GM23248 (cell line): ENCODE results near the gene KIZ. TPM values are rescaled to one million over a fixed set of nuclear protein-coding genes. Genes with fewer than 3 reads are reported as not detected.

Source experiments
- DNase-seq: peaks from one replicate; pipeline ENCODE4 v3.0.0-alpha.2; 2015
- H2AFZ ChIP-seq: fragments of 200-600 bp; sonication (generic); 2 replicates; pipeline ENCODE4 v1.6.1; 2016; ENCODE audit warnings: antibody characterized with exemption
- H3F3A ChIP-seq: fragments of 200-600 bp; sonication (generic); 2 replicates; pipeline ENCODE4 v1.6.1; 2016; ENCODE audit warnings: mild to moderate bottlenecking, antibody characterized with exemption, mixed run types; ENCODE audit not compliant: insufficient read depth
- H3K27ac ChIP-seq: fragments of 200-600 bp; sonication (generic); 2 replicates; pipeline ENCODE4 v1.5.1; 2016; ENCODE audit warnings: mild to moderate bottlenecking
- H3K27me3 ChIP-seq: fragments of 200-600 bp; sonication (generic); replicated peaks from 2 replicates; pipeline ENCODE4 v1.6.1; 2016; ENCODE audit warnings: mild to moderate bottlenecking; ENCODE audit not compliant: insufficient read depth
- H3K36me3 ChIP-seq: fragments of 200-600 bp; sonication (generic); 2 replicates; pipeline ENCODE4 v1.6.1; 2016; ENCODE audit warnings: low read depth, mild to moderate bottlenecking
- H3K4me1 ChIP-seq: fragments of 200-600 bp; sonication (generic); 2 replicates; pipeline ENCODE4 v1.6.1; 2016; ENCODE audit warnings: mild to moderate bottlenecking; ENCODE audit not compliant: insufficient read depth
- H3K4me2 ChIP-seq: fragments of 200-600 bp; sonication (generic); one replicate; pipeline ENCODE4 v1.6.1; 2016; ENCODE audit warnings: mild to moderate bottlenecking; ENCODE audit not compliant: unreplicated experiment
- H3K4me3 ChIP-seq: fragments of 200-600 bp; sonication (generic); 2 replicates; pipeline ENCODE4 v1.5.1; 2016; ENCODE audit warnings: mild to moderate bottlenecking
- H3K79me2 ChIP-seq: fragments of 200-600 bp; sonication (generic); 2 replicates; pipeline ENCODE4 v1.6.1; 2016; ENCODE audit warnings: mild to moderate bottlenecking; ENCODE audit not compliant: insufficient read depth
- H3K9ac ChIP-seq: fragments of 200-600 bp; sonication (generic); 2 replicates; pipeline ENCODE4 v1.6.1; 2016; ENCODE audit warnings: mild to moderate bottlenecking
- H3K9me2 ChIP-seq: fragments of 200-600 bp; sonication (generic); 2 replicates; pipeline ENCODE4 v1.6.1; 2016; ENCODE audit warnings: mixed run types, mild to moderate bottlenecking, moderate library complexity; ENCODE audit not compliant: insufficient read depth
- H3K9me3 ChIP-seq: fragments of 200-600 bp; sonication (generic); one replicate; pipeline ENCODE4 v1.6.1; 2017; ENCODE audit warnings: low read depth
- H4K20me1 ChIP-seq: fragments of 200-600 bp; sonication (generic); 2 replicates; pipeline ENCODE4 v1.6.0; 2016; ENCODE audit not compliant: insufficient read depth
- EZH2 ChIP-seq: fragments of 200-600 bp; sonication (generic); IDR thresholded peaks from 2 replicates; pipeline ENCODE4 v1.6.1; 2018; ENCODE audit warnings: antibody characterized with exemption, mild to moderate bottlenecking; ENCODE audit not compliant: insufficient read depth, poor library complexity, severe bottlenecking
- EZH2phosphoT487 ChIP-seq: fragments of 200-600 bp; sonication (generic); IDR thresholded peaks from 2 replicates; pipeline ENCODE4 v1.6.1; 2018; ENCODE audit warnings: antibody characterized with exemption, moderate library complexity, mild to moderate bottlenecking, low read depth; ENCODE audit not compliant: insufficient read depth
- WGBS, 2 experiments: methylation state at CpG; one replicate each; pipeline ENCODE4 v1.1.6; 2015 to 2017; ENCODE audit warnings: low lambda C conversion rate in 2 of 2, low coverage in 1 of 2; ENCODE audit errors: missing lambda C conversion rate in 2 of 2; 5-methylcytosine and 5-hydroxymethylcytosine counted together
- in situ Hi-C: fragments of 300-500 bp; cut with MboI; formaldehyde crosslinking; loops from 2 replicates; pipeline ENCODE4 v1.15.0; 2020
- polyA plus RNA-seq: library from polyadenylated mRNA; unstranded; fragments of >200 nt; fragmentation: Nextera tagmentation; extraction: Ambion mirVana; gene quantifications from 2 replicates; pipeline ENCODE4 v1.2.1, GENCODE V29; 2016
- total RNA-seq: library from RNA; depleted of rRNA; stranded (reverse); fragments of >200 nt; shearing (Covaris generic); gene quantifications from 2 replicates; pipeline ENCODE4 v1.2.3, GENCODE V29; 2014

The KIZ gene
- total and polyA plus RNA-seq, 2 experiments from 2014 or later: 15.4 to 24.5 TPM

- TF ChIP-seq EZH2phosphoT487: no peak
- H3K79me2 ChIP-seq: peaks cover 27% of the 10 kb centered on the region
- no peaks in the 10 kb centered on the region for H3K9me3 ChIP-seq
- H4K20me1 ChIP-seq: no peaks in the 10 kb centered on the region
- 2% methylated on average over 20 to 25 of the region's 25 CpGs for WGBS, 2 experiments
- H3K27ac ChIP-seq: peak overlapping the region; percentile 49
- peaks cover 6% of the 10 kb centered on the region; the same call in 1 of the 2 replicates for H3F3A ChIP-seq
- peak overlapping the region; percentile 96 for H3K4me2 ChIP-seq
- no peaks in the 10 kb centered on the region for H3K9me2 ChIP-seq
- peak overlapping the region; percentile 100 for H2AFZ ChIP-seq
- H3K27me3 ChIP-seq: no peaks in the 10 kb centered on the region
- peak overlapping the region; percentile 95 for H3K4me3 ChIP-seq
- in situ Hi-C loops: no loop called here
- peaks cover 8% of the 10 kb centered on the region for H3K4me1 ChIP-seq
- no peaks in the 10 kb centered on the region for H3K36me3 ChIP-seq
- H3K9ac ChIP-seq: peak overlapping the region; percentile 98
- peak; percentile 79 for DNase-seq
Measured at GRCh38 chr20:21125072-21125848, 622 bp upstream of the KIZ start.

- DNase-seq: no peak
- H3K4me1 ChIP-seq: peaks cover 8% of the 10 kb centered on the region
- H3K36me3 ChIP-seq: no peaks in the 10 kb centered on the region
- no peaks in the 10 kb centered on the region for H3K9me3 ChIP-seq
- no peaks in the 10 kb centered on the region for H4K20me1 ChIP-seq
- H3K79me2 ChIP-seq: peaks cover 27% of the 10 kb centered on the region
- in situ Hi-C loops: no loop called here
- WGBS, 2 experiments: 7 to 8% methylated on average over 8 of the region's 8 CpGs
- H3K9me2 ChIP-seq: no peaks in the 10 kb centered on the region
- peak overlapping the region; percentile 98 for H3K9ac ChIP-seq
- H3K27ac ChIP-seq: peak overlapping the region; percentile 59
- H3K27me3 ChIP-seq: no peaks in the 10 kb centered on the region
- peaks cover 6% of the 10 kb centered on the region; the same call in 1 of the 2 replicates for H3F3A ChIP-seq
- peak overlapping the region; percentile 97 for H2AFZ ChIP-seq
- no peak for TF ChIP-seq EZH2phosphoT487
- TF ChIP-seq EZH2: no peak
- peak overlapping the region; percentile 95 for H3K4me3 ChIP-seq
- H3K4me2 ChIP-seq: peak overlapping the region; percentile 98
Measured at GRCh38 chr20:21126581-21126870, 644 bp downstream of the KIZ start.

- Histone ChIP-seq H3K9me2 (no peaks in the 10 kb centered on the region), H3K27ac (no peak overlapping the region), H3K4me3 (peak overlapping the region; percentile 95), H3K9ac (peak overlapping the region; percentile 98), H3K79me2 (peaks cover 27% of the 10 kb centered on the region), H3K4me1 (peaks cover 8% of the 10 kb centered on the region), H2AFZ (no peak overlapping the region), H3K36me3 (no peaks in the 10 kb centered on the region), H3K27me3 (no peaks in the 10 kb centered on the region), H4K20me1 (no peaks in the 10 kb centered on the region), H3K4me2 (peak overlapping the region; percentile 98), H3K9me3 (no peaks in the 10 kb centered on the region), H3F3A (peaks cover 6% of the 10 kb centered on the region; the same call in 1 of the 2 replicates)
- DNase-seq: no peak
- 89 to 96% methylated on average over 5 of the region's 5 CpGs for WGBS, 2 experiments
- TF ChIP-seq EZH2 (no peak), EZH2phosphoT487 (no peak)
- in situ Hi-C loops: no loop called here
Measured at GRCh38 chr20:21127201-21127981, 1.5 kb downstream of the KIZ start.

- H3K4me3 ChIP-seq: no peak overlapping the region
- H3K4me1 ChIP-seq: peaks cover 8% of the 10 kb centered on the region
- H3K27me3 ChIP-seq: no peaks in the 10 kb centered on the region
- no peak for DNase-seq
- H3K27ac ChIP-seq: no peak overlapping the region
- no peak overlapping the region for H3K4me2 ChIP-seq
- H4K20me1 ChIP-seq: no peaks in the 10 kb centered on the region
- peaks cover 27% of the 10 kb centered on the region for H3K79me2 ChIP-seq
- in situ Hi-C loops: no loop called here
- H3K36me3 ChIP-seq: no peaks in the 10 kb centered on the region
- H2AFZ ChIP-seq: no peak overlapping the region
- H3K9me2 ChIP-seq: no peaks in the 10 kb centered on the region
- WGBS, 2 experiments: 76 to 81% methylated on average over 5 of the region's 5 CpGs
- peaks cover 6% of the 10 kb centered on the region; the same call in 1 of the 2 replicates for H3F3A ChIP-seq
- TF ChIP-seq EZH2phosphoT487 (no peak), EZH2 (no peak)
- no peak overlapping the region for H3K9ac ChIP-seq
- H3K9me3 ChIP-seq: no peaks in the 10 kb centered on the region
Measured at GRCh38 chr20:21129861-21130260, 4.0 kb downstream of the KIZ start.
